GM12872 (cell line): ENCODE results near the gene GPATCH1.

ENCODE experiments used
- CTCF ChIP-seq: IDR thresholded peaks from 3 replicates; pipeline ENCODE4 v1.5.1; 2011; ENCODE audit warnings: low read depth, mild to moderate bottlenecking, low read length, moderate library complexity; ENCODE audit not compliant: insufficient read depth

Gene GPATCH1

GRCh38 chr19:33114312-33114711 lies 33.3 kb downstream of the GPATCH1 start:
- TF ChIP-seq CTCF = no peak

GRCh38 chr19:33117501-33117900 lies 36.5 kb downstream of the GPATCH1 start:
- TF ChIP-seq CTCF = no peak

- TF ChIP-seq CTCF = no peak
These were observed 37.7 kb downstream of the GPATCH1 start for GRCh38 chr19:33118643-33119042.

GRCh38 chr19:33124207-33125098 lies 43.5 kb downstream of the GPATCH1 start:
- TF ChIP-seq CTCF = no peak

- peak; percentile 89 for TF ChIP-seq CTCF
These were observed 45.0 kb downstream of the GPATCH1 start for GRCh38 chr19:33125929-33126388.

GRCh38 chr19:33129901-33130300 lies 48.9 kb downstream of the GPATCH1 start:
- no peak for TF ChIP-seq CTCF

- no peak for TF ChIP-seq CTCF
These were observed 49.5 kb downstream of the GPATCH1 start for GRCh38 chr19:33130433-33130832.
